Trophoblast cell (in vitro differentiated cells and primary cell): ENCODE measurements around the gene FBXO11.
A peak's percentile ranks its signal among the peaks of the same experiment; 100 is the strongest.

Experiments used
- DNase-seq, 2 donors: peaks; one replicate each; pipeline ENCODE4 v3.0.0-alpha.2; 2016
- H2AFZ ChIP-seq: 2 replicates; pipeline ENCODE4 v1.6.1; 2013; ENCODE audit warnings: low read length, moderate library complexity, mild to moderate bottlenecking; ENCODE audit not compliant: insufficient read depth, poor library complexity
- H2AK5ac ChIP-seq: 2 replicates; pipeline ENCODE4 v1.6.1; 2013; ENCODE audit warnings: mild to moderate bottlenecking, low read length
- H2BK120ac ChIP-seq: 2 replicates; pipeline ENCODE4 v1.6.1; 2013; ENCODE audit warnings: low read length, mild to moderate bottlenecking, moderate library complexity; ENCODE audit not compliant: insufficient read depth, poor library complexity
- H2BK12ac ChIP-seq: 2 replicates; pipeline ENCODE4 v1.6.1; 2013; ENCODE audit warnings: mild to moderate bottlenecking, low read length, moderate library complexity
- H2BK5ac ChIP-seq: 2 replicates; pipeline ENCODE4 v1.6.1; 2013; ENCODE audit warnings: low read length, low read depth, moderate library complexity, mild to moderate bottlenecking; ENCODE audit not compliant: poor library complexity
- H3K14ac ChIP-seq: 2 replicates; pipeline ENCODE4 v1.6.1; 2013; ENCODE audit warnings: mild to moderate bottlenecking, low read length
- H3K18ac ChIP-seq: 2 replicates; pipeline ENCODE4 v1.6.1; 2013; ENCODE audit warnings: mild to moderate bottlenecking, low read length
- H3K23ac ChIP-seq: 2 replicates; pipeline ENCODE4 v1.6.1; 2013; ENCODE audit warnings: low read length
- H3K27ac ChIP-seq: 2 replicates; pipeline ENCODE4 v1.5.1; 2013; ENCODE audit warnings: low read depth, mild to moderate bottlenecking, inconsistent platforms, low read length, moderate library complexity
- H3K27me3 ChIP-seq: 2 replicates; pipeline ENCODE4 v1.6.1; 2013; ENCODE audit warnings: inconsistent platforms, mild to moderate bottlenecking, low read length, moderate library complexity; ENCODE audit not compliant: insufficient read depth
- H3K36me3 ChIP-seq, 2 experiments: 1 replicate in 1 of 2; 2 replicates in 1 of 2; pipeline ENCODE4 v1.6.1; 2013; ENCODE audit warnings: low read length in 2 of 2, mild to moderate bottlenecking in 2 of 2, moderate library complexity in 1 of 2; ENCODE audit not compliant: insufficient read depth in 2 of 2, control insufficient read depth in 1 of 2
- H3K4ac ChIP-seq: 2 replicates; pipeline ENCODE4 v1.6.1; 2013; ENCODE audit warnings: low read depth, mild to moderate bottlenecking, low read length, moderate library complexity
- H3K4me1 ChIP-seq, 2 experiments: 1 replicate in 1 of 2; 2 replicates in 1 of 2; pipeline ENCODE4 v1.6.1; 2013; ENCODE audit warnings: low read length in 2 of 2, mild to moderate bottlenecking in 2 of 2, moderate library complexity in 1 of 2; ENCODE audit not compliant: insufficient read depth in 2 of 2, control insufficient read depth in 1 of 2
- H3K4me2 ChIP-seq: 2 replicates; pipeline ENCODE4 v1.6.1; 2013; ENCODE audit warnings: inconsistent platforms, mild to moderate bottlenecking, low read length, moderate library complexity
- H3K4me3 ChIP-seq: 2 replicates; pipeline ENCODE4 v1.5.1; 2013; ENCODE audit warnings: mild to moderate bottlenecking, low read depth, low read length, inconsistent platforms
- H3K79me1 ChIP-seq: one replicate; pipeline ENCODE4 v1.6.1; 2013; ENCODE audit warnings: low read length
- H3K79me2 ChIP-seq: 2 replicates; pipeline ENCODE4 v1.6.1; 2013; ENCODE audit warnings: low read length, mild to moderate bottlenecking; ENCODE audit not compliant: control insufficient read depth, insufficient read depth, poor library complexity
- H3K9ac ChIP-seq: 2 replicates; pipeline ENCODE4 v1.6.1; 2013; ENCODE audit warnings: mild to moderate bottlenecking, low read length
- H3K9me3 ChIP-seq: 2 replicates; pipeline ENCODE4 v1.6.1; 2013; ENCODE audit warnings: low read depth, mild to moderate bottlenecking, control low read depth, inconsistent platforms, low read length; ENCODE audit not compliant: insufficient read depth
- H4K12ac ChIP-seq: 2 replicates; pipeline ENCODE4 v1.6.1; 2013; ENCODE audit warnings: low read depth, mild to moderate bottlenecking, low read length, moderate library complexity
- H4K8ac ChIP-seq: 2 replicates; pipeline ENCODE4 v1.6.1; 2013; ENCODE audit warnings: low read depth, mild to moderate bottlenecking, low read length, moderate library complexity
- H4K91ac ChIP-seq: one replicate; pipeline ENCODE4 v1.6.1; 2013; ENCODE audit warnings: low read depth, mild to moderate bottlenecking, low read length, moderate library complexity
- WGBS: extraction: QIAGEN DNeasy Blood & Tissue Kit; methylation state at CpG from one replicate; pipeline ENCODE4 v1.1.7; 2013; ENCODE audit warnings: missing lambda C conversion rate; ENCODE audit not compliant: insufficient read length, insufficient coverage; ENCODE audit errors: extremely low coverage; 5-methylcytosine and 5-hydroxymethylcytosine counted together

Gene FBXO11

DNA sequence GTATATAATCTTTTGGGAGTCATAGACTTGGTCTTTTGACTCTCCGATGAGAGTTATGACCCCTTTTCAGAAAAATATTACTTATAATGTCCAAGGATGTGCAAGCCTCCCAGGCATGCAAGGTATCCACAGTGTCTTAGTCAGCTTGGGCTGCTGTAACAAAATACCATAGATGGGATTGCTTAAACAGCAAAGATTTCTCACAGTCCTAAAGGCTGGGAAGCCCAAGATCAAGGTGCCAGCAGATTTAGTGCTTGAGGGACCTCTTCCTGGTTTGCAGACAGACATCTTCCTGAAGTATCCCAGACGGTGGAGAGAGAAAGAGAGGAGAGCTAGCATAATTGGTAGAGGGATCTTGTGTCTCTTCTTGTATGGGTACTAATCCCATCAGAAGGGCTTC, 35.6 kb upstream of the FBXO11 start:
- no peak overlapping the region for H3K27ac ChIP-seq

GRCh38 chr2:47937677-47938076, 31.4 kb upstream of the FBXO11 start:
- Histone ChIP-seq H3K4me3 (no peak overlapping the region), H3K4me2 (no peak overlapping the region), H2AK5ac (no peak overlapping the region), H3K79me1 (no peaks in the 10 kb centered on the region), H4K12ac (no peak overlapping the region), H3K9ac (no peak overlapping the region), H2BK5ac (no peak overlapping the region), H4K8ac (no peak overlapping the region), H4K91ac (no peak overlapping the region), H3K4ac (no peak overlapping the region), H3K79me2 (no peaks in the 10 kb centered on the region), H3K23ac (no peak overlapping the region), H3K9me3 (no peaks in the 10 kb centered on the region), H2AFZ (no peak overlapping the region), H3K36me3 (no peaks in the 10 kb centered on the region), H3K4me1 (no peaks in the 10 kb centered on the region), H2BK120ac (no peak overlapping the region), H3K18ac (no peak overlapping the region), H2BK12ac (no peak overlapping the region), H3K14ac (no peak overlapping the region), H3K27me3 (no peaks in the 10 kb centered on the region), H3K27ac (no peak overlapping the region)
- DNase-seq = no peak
- no CpG with 5 or more reads among the region's 3 CpGs for WGBS

More for the DNA sequence above, 35.6 kb upstream of the FBXO11 start:
- Histone ChIP-seq H3K4me3 (no peak overlapping the region), H3K9ac (no peak overlapping the region), H2BK12ac (no peak overlapping the region), H3K4ac (no peak overlapping the region), H3K4me2 (no peak overlapping the region), H3K23ac (no peak overlapping the region), H3K79me1 (no peaks in the 10 kb centered on the region), H4K91ac (no peak overlapping the region), H3K9me3 (no peaks in the 10 kb centered on the region), H4K12ac (no peak overlapping the region), H2AFZ (no peak overlapping the region), H4K8ac (no peak overlapping the region), H2BK120ac (no peak overlapping the region), H2BK5ac (no peak overlapping the region), H3K79me2 (no peaks in the 10 kb centered on the region), H3K18ac (no peak overlapping the region), H3K4me1 (no peaks in the 10 kb centered on the region), H2AK5ac (no peak overlapping the region), H3K27me3 (no peaks in the 10 kb centered on the region), H3K36me3 (no peaks in the 10 kb centered on the region), H3K14ac (no peak overlapping the region)
- WGBS = no CpG with 5 or more reads among the region's 2 CpGs
- DNase-seq = peak; percentile 56 to 86

DNA sequence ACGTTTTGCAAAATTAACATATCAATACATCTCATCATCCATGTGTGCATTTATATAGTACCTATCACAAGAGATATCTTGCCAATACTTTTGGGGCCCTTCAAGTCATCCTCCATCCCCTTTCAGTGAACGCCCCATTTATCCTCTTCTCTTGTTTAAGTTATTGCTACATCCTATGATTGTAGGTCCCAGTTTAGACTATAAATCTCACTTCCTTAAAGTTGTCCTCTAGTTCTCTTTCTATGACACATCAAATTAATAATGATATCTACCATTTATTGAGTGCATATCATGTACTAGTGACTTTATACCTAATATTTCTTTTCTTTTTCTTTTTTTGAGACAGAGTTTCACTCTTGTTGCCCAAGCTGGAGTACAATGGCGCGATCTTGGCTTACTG, 28.8 kb upstream of the FBXO11 start:
- Histone ChIP-seq H3K9ac (no peak overlapping the region), H2BK120ac (no peak overlapping the region), H2BK5ac (no peak overlapping the region), H2BK12ac (no peak overlapping the region), H3K23ac (no peak overlapping the region), H4K91ac (no peak overlapping the region), H3K4me2 (no peak overlapping the region), H3K14ac (no peak overlapping the region), H3K4me3 (no peak overlapping the region), H3K9me3 (no peaks in the 10 kb centered on the region), H3K27me3 (no peaks in the 10 kb centered on the region), H4K12ac (no peak overlapping the region), H3K79me2 (no peaks in the 10 kb centered on the region), H3K36me3 (no peaks in the 10 kb centered on the region), H3K27ac (no peak overlapping the region), H2AK5ac (no peak overlapping the region), H4K8ac (no peak overlapping the region), H3K4ac (no peak overlapping the region), H3K18ac (no peak overlapping the region), H3K4me1 (no peaks in the 10 kb centered on the region), H2AFZ (no peak overlapping the region), H3K79me1 (no peaks in the 10 kb centered on the region)
- WGBS = no CpG with 5 or more reads among the region's 4 CpGs
- no peak for DNase-seq

DNA sequence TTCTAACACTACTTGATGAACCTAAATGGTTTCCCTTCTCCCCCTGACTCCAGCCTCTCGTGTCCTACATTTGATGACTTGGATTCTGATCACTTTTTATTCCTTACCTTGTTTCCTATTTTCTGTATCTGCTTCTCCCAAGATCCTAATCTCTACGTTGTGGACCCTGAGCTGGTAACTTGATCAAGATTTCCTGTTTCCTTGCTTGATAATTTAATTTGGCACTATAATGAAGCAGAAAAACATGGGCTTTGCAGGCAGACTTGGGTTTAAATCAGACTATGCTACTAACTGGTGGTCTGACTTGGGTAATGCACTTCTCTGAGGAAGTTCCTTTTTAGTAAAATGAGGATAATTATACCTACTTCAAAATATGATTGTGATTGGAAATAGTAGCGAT, 11.7 kb upstream of the FBXO11 start:
- H3K4ac ChIP-seq = no peak overlapping the region
- H3K79me2 ChIP-seq = no peaks in the 10 kb centered on the region
- no peak overlapping the region for H2BK12ac ChIP-seq
- H3K23ac ChIP-seq = no peak overlapping the region
- no peak overlapping the region for H2AFZ ChIP-seq
- H2BK120ac ChIP-seq = no peak overlapping the region
- H3K18ac ChIP-seq = no peak overlapping the region
- H4K91ac ChIP-seq = no peak overlapping the region
- H2BK5ac ChIP-seq = no peak overlapping the region
- H3K36me3 ChIP-seq = no peaks in the 10 kb centered on the region
- no peak overlapping the region for H2AK5ac ChIP-seq
- H4K8ac ChIP-seq = no peak overlapping the region
- no peak for DNase-seq
- H3K79me1 ChIP-seq = no peaks in the 10 kb centered on the region
- H3K9ac ChIP-seq = no peak overlapping the region
- no peaks in the 10 kb centered on the region for H3K27me3 ChIP-seq
- H3K4me2 ChIP-seq = no peak overlapping the region
- H3K27ac ChIP-seq = no peak overlapping the region
- no peaks in the 10 kb centered on the region for H3K9me3 ChIP-seq
- H3K14ac ChIP-seq = no peak overlapping the region
- no peak overlapping the region for H3K4me3 ChIP-seq
- H4K12ac ChIP-seq = no peak overlapping the region
- no peaks in the 10 kb centered on the region for H3K4me1 ChIP-seq
- no CpG with 5 or more reads among the region's 3 CpGs for WGBS
